ENCODE measurements around the gene RXRA. TPM values are rescaled to one million over a fixed set of nuclear protein-coding genes. Genes with fewer than 3 reads are reported as not detected.

Gene RXRA
- total RNA-seq, 2 experiments from 2014 or later = 1.2 to 1.4 TPM

GRCh38 chr9:134335486-134336220, 9.4 kb downstream of the RXRA start:
- Mint-ChIP-seq H3K4me1 (no peaks in the 10 kb centered on the region), H3K4me3 (no peak overlapping the region), H3K27ac (no peak overlapping the region), H3K36me3 (ENCODE audit: low read depth) (no peaks in the 10 kb centered on the region), H3K27me3 (no peaks in the 10 kb centered on the region), H3K9me3 (no peaks in the 10 kb centered on the region)
- POLR2A ChIA-PET = no interaction called here
- DNase-seq = no peak
- CTCF ChIA-PET = no interaction called here

DNA sequence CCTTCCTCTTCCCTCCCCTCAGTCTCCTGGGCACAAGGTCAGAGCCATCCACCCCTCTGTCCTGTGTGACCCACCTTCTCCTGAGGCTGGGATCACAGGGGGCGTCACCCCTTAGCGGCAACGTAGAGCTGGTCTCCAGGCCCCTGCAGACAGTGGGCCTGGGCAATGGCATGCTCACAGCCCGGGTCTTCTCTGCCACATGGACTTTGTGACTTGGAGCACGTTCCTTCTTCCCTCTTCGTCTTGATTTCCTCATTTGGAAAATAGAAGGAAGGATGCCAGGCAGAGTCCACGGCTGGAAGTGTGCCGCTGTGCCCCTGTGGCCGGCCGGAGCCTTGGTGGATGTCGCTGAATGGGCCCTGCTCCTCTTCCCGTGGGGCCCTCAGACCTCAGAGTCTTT, 10.0 kb downstream of the RXRA start:
- Mint-ChIP-seq H3K36me3 (ENCODE audit: low read depth) (no peaks in the 10 kb centered on the region), H3K9me3 (no peaks in the 10 kb centered on the region), H3K4me3 (no peak overlapping the region), H3K4me1 (no peaks in the 10 kb centered on the region), H3K27me3 (no peaks in the 10 kb centered on the region), H3K27ac (no peak overlapping the region)
- POLR2A ChIA-PET = no interaction called here
- CTCF ChIA-PET = no interaction called here
- no peak for DNase-seq

- Mint-ChIP-seq H3K27me3 (no peaks in the 10 kb centered on the region), H3K27ac (no peak overlapping the region), H3K4me3 (no peak overlapping the region), H3K9me3 (no peaks in the 10 kb centered on the region), H3K4me1 (no peaks in the 10 kb centered on the region), H3K36me3 (ENCODE audit: low read depth) (no peaks in the 10 kb centered on the region)
- ChIA-PET POLR2A (no interaction called here), CTCF (no interaction called here)
- DNase-seq = no peak
Measured at GRCh38 chr9:134336924-134337323, 10.7 kb downstream of the RXRA start.

- ChIA-PET CTCF (no interaction called here), POLR2A (no interaction called here)
- Mint-ChIP-seq H3K4me1 (no peaks in the 10 kb centered on the region), H3K4me3 (no peak overlapping the region), H3K36me3 (ENCODE audit: low read depth) (no peaks in the 10 kb centered on the region), H3K27ac (no peak overlapping the region), H3K9me3 (no peaks in the 10 kb centered on the region), H3K27me3 (no peaks in the 10 kb centered on the region)
- no peak for DNase-seq
Measured at GRCh38 chr9:134337469-134337868, 11.2 kb downstream of the RXRA start.

- Mint-ChIP-seq H3K27me3 (no peaks in the 10 kb centered on the region), H3K4me1 (peaks cover 3% of the 10 kb centered on the region), H3K27ac (no peak overlapping the region), H3K4me3 (no peak overlapping the region), H3K9me3 (no peaks in the 10 kb centered on the region), H3K36me3 (ENCODE audit: low read depth) (no peaks in the 10 kb centered on the region)
- DNase-seq = no peak
- ChIA-PET POLR2A (no interaction called here), CTCF (no interaction called here)
Measured at GRCh38 chr9:134338394-134339182, 12.3 kb downstream of the RXRA start.

- Mint-ChIP-seq H3K36me3 (ENCODE audit: low read depth) (no peaks in the 10 kb centered on the region), H3K4me3 (no peak overlapping the region), H3K27ac (no peak overlapping the region), H3K27me3 (no peaks in the 10 kb centered on the region), H3K9me3 (no peaks in the 10 kb centered on the region), H3K4me1 (peaks cover 5% of the 10 kb centered on the region)
- CTCF ChIA-PET = no interaction called here
- no peak for DNase-seq
- POLR2A ChIA-PET = no interaction called here
Measured at GRCh38 chr9:134339183-134339806, 13.0 kb downstream of the RXRA start.

DNA sequence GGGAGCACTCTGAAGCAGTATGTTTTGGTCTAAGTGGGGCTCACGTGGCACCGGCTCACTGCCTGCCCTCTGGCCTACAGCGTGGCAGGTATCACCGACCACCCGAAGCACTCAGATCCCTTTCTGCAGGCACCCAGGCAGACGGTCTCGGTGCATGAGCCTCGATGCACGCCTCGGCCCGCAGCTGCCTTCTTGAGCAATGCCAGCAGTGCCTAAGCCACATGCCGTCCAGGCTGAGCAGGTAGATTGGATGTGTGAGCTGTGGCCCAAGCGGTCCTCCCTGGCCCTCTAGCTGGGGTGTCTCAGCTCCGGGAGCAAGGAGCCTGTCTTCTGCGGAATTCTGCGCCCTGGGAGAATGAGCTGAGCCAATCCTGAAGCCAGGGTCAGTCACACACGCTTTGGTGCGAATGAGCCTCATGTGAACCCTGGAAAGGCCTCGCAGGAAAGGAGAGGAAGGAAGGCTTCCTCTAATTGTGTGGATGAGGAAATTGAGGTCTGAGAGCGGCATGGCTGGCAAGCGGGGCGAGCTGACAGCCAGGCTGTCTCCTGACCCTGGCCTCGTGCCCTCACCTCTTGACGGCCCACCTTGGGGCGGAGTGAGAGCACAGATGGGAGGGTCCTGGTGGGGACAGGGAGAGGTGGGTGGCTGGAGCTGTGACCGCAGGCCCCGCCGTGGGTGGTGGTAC, 14.4 kb downstream of the RXRA start:
- Mint-ChIP-seq H3K9me3 (no peaks in the 10 kb centered on the region), H3K4me1 (peaks cover 11% of the 10 kb centered on the region), H3K27ac (peak overlapping the region; percentile 41), H3K4me3 (no peak overlapping the region), H3K36me3 (ENCODE audit: low read depth) (no peaks in the 10 kb centered on the region), H3K27me3 (no peaks in the 10 kb centered on the region)
- ChIA-PET CTCF (no interaction called here), POLR2A (no interaction called here)
- no peak for DNase-seq

- Mint-ChIP-seq H3K4me1 (peaks cover 11% of the 10 kb centered on the region), H3K27me3 (no peaks in the 10 kb centered on the region), H3K27ac (no peak overlapping the region), H3K4me3 (no peak overlapping the region), H3K9me3 (no peaks in the 10 kb centered on the region), H3K36me3 (ENCODE audit: low read depth) (no peaks in the 10 kb centered on the region)
- no peak for DNase-seq
- ChIA-PET POLR2A (no interaction called here), CTCF (no interaction called here)
Measured at GRCh38 chr9:134341306-134341705, 15.1 kb downstream of the RXRA start.

GRCh38 chr9:134341929-134342745, 15.9 kb downstream of the RXRA start:
- POLR2A ChIA-PET = no interaction called here
- H3K4me3 Mint-ChIP-seq = no peak overlapping the region
- H3K36me3 Mint-ChIP-seq (ENCODE audit: low read depth) = no peaks in the 10 kb centered on the region
- no peak for DNase-seq
- no peaks in the 10 kb centered on the region for H3K9me3 Mint-ChIP-seq
- H3K27ac Mint-ChIP-seq = no peak overlapping the region
- CTCF ChIA-PET = no interaction called here
- peaks cover 11% of the 10 kb centered on the region for H3K4me1 Mint-ChIP-seq
- H3K27me3 Mint-ChIP-seq = no peaks in the 10 kb centered on the region

GRCh38 chr9:134342746-134343115, 16.5 kb downstream of the RXRA start:
- Mint-ChIP-seq H3K4me1 (peaks cover 11% of the 10 kb centered on the region), H3K27me3 (no peaks in the 10 kb centered on the region), H3K9me3 (no peaks in the 10 kb centered on the region), H3K27ac (no peak overlapping the region), H3K4me3 (no peak overlapping the region), H3K36me3 (ENCODE audit: low read depth) (no peaks in the 10 kb centered on the region)
- no peak for DNase-seq
- CTCF ChIA-PET = no interaction called here
- POLR2A ChIA-PET = no interaction called here

GRCh38 chr9:134343637-134344036, 17.4 kb downstream of the RXRA start:
- Mint-ChIP-seq H3K27me3 (no peaks in the 10 kb centered on the region), H3K27ac (no peak overlapping the region), H3K9me3 (no peaks in the 10 kb centered on the region), H3K4me1 (peaks cover 11% of the 10 kb centered on the region), H3K4me3 (no peak overlapping the region), H3K36me3 (ENCODE audit: low read depth) (no peaks in the 10 kb centered on the region)
- ChIA-PET POLR2A (no interaction called here), CTCF (no interaction called here)
- no peak for DNase-seq

GRCh38 chr9:134344068-134344799, 18.0 kb downstream of the RXRA start:
- H3K4me3 Mint-ChIP-seq = no peak overlapping the region
- H3K9me3 Mint-ChIP-seq = no peaks in the 10 kb centered on the region
- CTCF ChIA-PET = no interaction called here
- DNase-seq = peak; percentile 32
- H3K36me3 Mint-ChIP-seq (ENCODE audit: low read depth) = no peaks in the 10 kb centered on the region
- POLR2A ChIA-PET = no interaction called here
- no peaks in the 10 kb centered on the region for H3K27me3 Mint-ChIP-seq
- peak overlapping the region; percentile 72 for H3K27ac Mint-ChIP-seq
- peaks cover 11% of the 10 kb centered on the region for H3K4me1 Mint-ChIP-seq
